Measurements from ENCODE around the gene MRPS21. TPM values are rescaled to one million over a fixed set of nuclear protein-coding genes. Genes with fewer than 3 reads are reported as not detected.
A peak's percentile ranks its signal among the peaks of the same experiment; 100 is the strongest.

The MRPS21 gene
- total RNA-seq, 3 donors from 2014 or later (not counting 1 experiment from before 2014, with no cell fraction given), result 40.9 to 50.9 (median 42.2) TPM

GRCh38 chr1:150288382-150288781, 5.3 kb upstream of the MRPS21 start:
- Histone ChIP-seq H3K27ac (ENCODE audit: low read length) (no peak overlapping the region), H3K9me3 (ENCODE audit: control insufficient read depth, insufficient read depth, low read length) (no peaks in the 10 kb centered on the region), H3K4me3 (ENCODE audit: low read length) (no peak overlapping the region), H3K4me1 (ENCODE audit: control insufficient read depth, insufficient read depth, low read length) (peaks cover 6% of the 10 kb centered on the region), H3K36me3 (ENCODE audit: control insufficient read depth, insufficient read depth, low read length) (no peaks in the 10 kb centered on the region), H3K27me3 (ENCODE audit: control insufficient read depth, insufficient read depth, low read length) (no peaks in the 10 kb centered on the region)
- no peaks in the 10 kb centered on the region for H3K36me3 Mint-ChIP-seq
- H3K27me3 Mint-ChIP-seq (ENCODE audit: low read depth in 2 of 2), result peaks cover 11 to 18% of the 10 kb centered on the region in 2 donors
- no peak for DNase-seq
- ATAC-seq, result no peak
- no peaks in the 10 kb centered on the region for H3K9me3 Mint-ChIP-seq
- no peak for TF ChIP-seq CTCF (IDR thresholded peaks at IDR 0.05)
- intact Hi-C loops (cut with micrococcal nuclease), result no loop called here
- no peak overlapping the region for H3K4me3 Mint-ChIP-seq
- peaks cover 6 to 7% of the 10 kb centered on the region in 2 donors for H3K4me1 Mint-ChIP-seq
- WGBS (ENCODE audit: insufficient coverage), result 100% methylated on average over 1 of the region's 1 CpG
- no peak overlapping the region for H3K27ac Mint-ChIP-seq

GRCh38 chr1:150288822-150289221, 4.8 kb upstream of the MRPS21 start:
- no peak overlapping the region for H3K27ac Mint-ChIP-seq
- WGBS (ENCODE audit: insufficient coverage), result 92% methylated on average over 4 of the region's 4 CpGs
- TF ChIP-seq CTCF (IDR thresholded peaks at IDR 0.05), result no peak
- no peak overlapping the region for H3K4me3 Mint-ChIP-seq
- H3K4me1 ChIP-seq (ENCODE audit: control insufficient read depth, insufficient read depth, low read length), result peaks cover 8% of the 10 kb centered on the region
- H3K4me1 Mint-ChIP-seq, result peaks cover 11% of the 10 kb centered on the region in 2 donors
- peaks cover 11 to 18% of the 10 kb centered on the region in 2 donors for H3K27me3 Mint-ChIP-seq (ENCODE audit: low read depth in 2 of 2)
- H3K27ac ChIP-seq (ENCODE audit: low read length), result no peak overlapping the region
- no peaks in the 10 kb centered on the region for H3K27me3 ChIP-seq (ENCODE audit: control insufficient read depth, insufficient read depth, low read length)
- ATAC-seq, result no peak
- no peaks in the 10 kb centered on the region for H3K9me3 ChIP-seq (ENCODE audit: control insufficient read depth, insufficient read depth, low read length)
- no peaks in the 10 kb centered on the region for H3K36me3 Mint-ChIP-seq
- DNase-seq, result no peak
- H3K36me3 ChIP-seq (ENCODE audit: control insufficient read depth, insufficient read depth, low read length), result no peaks in the 10 kb centered on the region
- no peaks in the 10 kb centered on the region for H3K9me3 Mint-ChIP-seq
- intact Hi-C loops (cut with micrococcal nuclease), result no loop called here
- no peak overlapping the region for H3K4me3 ChIP-seq (ENCODE audit: low read length)

GRCh38 chr1:150295476-150295875, 1.8 kb downstream of the MRPS21 start:
- Histone ChIP-seq H3K27me3 (ENCODE audit: control insufficient read depth, insufficient read depth, low read length) (no peaks in the 10 kb centered on the region), H3K4me1 (ENCODE audit: control insufficient read depth, insufficient read depth, low read length) (peaks cover 15% of the 10 kb centered on the region), H3K4me3 (ENCODE audit: low read length) (no peak overlapping the region), H3K9me3 (ENCODE audit: control insufficient read depth, insufficient read depth, low read length) (no peaks in the 10 kb centered on the region), H3K36me3 (ENCODE audit: control insufficient read depth, insufficient read depth, low read length) (peaks cover 16% of the 10 kb centered on the region), H3K27ac (ENCODE audit: low read length) (no peak overlapping the region)
- ATAC-seq (no peak), DNase-seq (no peak)
- peaks cover 23 to 25% of the 10 kb centered on the region in 2 donors for H3K4me1 Mint-ChIP-seq
- no peaks in the 10 kb centered on the region for H3K36me3 Mint-ChIP-seq
- TF ChIP-seq CTCF (IDR thresholded peaks at IDR 0.05), result no peak
- no peaks in the 10 kb centered on the region for H3K27me3 Mint-ChIP-seq (ENCODE audit: low read depth in 2 of 2)
- 92% methylated on average over 2 of the region's 2 CpGs for WGBS (ENCODE audit: insufficient coverage)
- intact Hi-C loops (cut with micrococcal nuclease), result no loop called here
- no peak overlapping the region for H3K4me3 Mint-ChIP-seq
- peak overlapping the region; percentile 5 to 44 for H3K27ac Mint-ChIP-seq
- no peaks in the 10 kb centered on the region for H3K9me3 Mint-ChIP-seq

GRCh38 chr1:150299716-150300115, 6.1 kb downstream of the MRPS21 start:
- no peak for ATAC-seq
- no peak overlapping the region for H3K27ac Mint-ChIP-seq
- H3K4me1 Mint-ChIP-seq, result peaks cover 7 to 12% of the 10 kb centered on the region in 2 donors
- intact Hi-C loops (cut with micrococcal nuclease), result no loop called here
- H3K4me3 Mint-ChIP-seq, result no peak overlapping the region
- TF ChIP-seq CTCF (IDR thresholded peaks at IDR 0.05), result no peak
- H3K27ac ChIP-seq (ENCODE audit: low read length), result no peak overlapping the region
- peaks cover under 1% of the 10 kb centered on the region for H3K4me1 ChIP-seq (ENCODE audit: control insufficient read depth, insufficient read depth, low read length)
- H3K4me3 ChIP-seq (ENCODE audit: low read length), result no peak overlapping the region
- no peaks in the 10 kb centered on the region for H3K9me3 ChIP-seq (ENCODE audit: control insufficient read depth, insufficient read depth, low read length)
- no peaks in the 10 kb centered on the region for H3K36me3 Mint-ChIP-seq
- no peaks in the 10 kb centered on the region for H3K27me3 ChIP-seq (ENCODE audit: control insufficient read depth, insufficient read depth, low read length)
- WGBS (ENCODE audit: insufficient coverage), result 91% methylated on average over 3 of the region's 3 CpGs
- H3K27me3 Mint-ChIP-seq (ENCODE audit: low read depth in 2 of 2), result no peaks in the 10 kb centered on the region
- H3K36me3 ChIP-seq (ENCODE audit: control insufficient read depth, insufficient read depth, low read length), result peaks cover 33% of the 10 kb centered on the region
- DNase-seq, result no peak
- no peaks in the 10 kb centered on the region for H3K9me3 Mint-ChIP-seq
